DMS 273 (cell line): ENCODE results near the gene ATP10B.
A peak's percentile ranks its signal among the peaks of the same experiment; 100 is the strongest.
"Not testable (repeated sequence)": the region's sequence is repeated elsewhere in the genome, so short reads cannot be mapped to it uniquely, and the experiment has no call there.

ENCODE experiments used
- DNase-seq: peaks from one replicate; lab custom pipeline; 2025; ENCODE audit not compliant: unreplicated experiment; lab: John Stamatoyannopoulos, UW

ATP10B gene

GRCh38 chr5:160852049-160852448 lies at the start of gene ATP10B:
TSS of gene ATP10B (minus strand) at chr5:160852211. CDS start at chr5:160688074, 164,137 bp downstream.
- no peak for DNase-seq

- no peak for DNase-seq
Observed at GRCh38 chr5:160901656-160902055, 49.6 kb upstream of the ATP10B start.

DNA sequence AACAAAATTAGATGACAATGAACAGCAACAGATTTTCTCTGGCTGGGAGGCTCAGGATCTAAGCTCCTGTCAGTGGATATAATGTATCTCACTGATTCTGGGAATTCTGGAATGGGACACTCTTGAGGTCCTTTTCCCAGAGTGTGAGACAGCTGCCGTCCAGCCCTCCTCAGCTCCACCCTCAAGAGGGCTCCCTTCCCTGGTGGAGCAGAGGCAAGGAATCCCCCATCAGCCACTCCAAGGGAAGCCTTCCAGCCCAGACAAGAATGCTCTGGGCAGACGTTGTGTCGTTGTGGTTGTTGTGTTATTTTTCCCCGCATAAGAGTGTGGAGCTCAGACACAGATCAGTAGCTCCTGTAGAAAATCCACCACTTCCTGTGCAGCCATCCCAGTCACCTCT lies 47.7 kb upstream of the ATP10B start:
- DNase-seq: peak; percentile 7

GRCh38 chr5:160893180-160893964 lies 41.4 kb upstream of the ATP10B start:
- not testable (repeated sequence) for DNase-seq

DNA sequence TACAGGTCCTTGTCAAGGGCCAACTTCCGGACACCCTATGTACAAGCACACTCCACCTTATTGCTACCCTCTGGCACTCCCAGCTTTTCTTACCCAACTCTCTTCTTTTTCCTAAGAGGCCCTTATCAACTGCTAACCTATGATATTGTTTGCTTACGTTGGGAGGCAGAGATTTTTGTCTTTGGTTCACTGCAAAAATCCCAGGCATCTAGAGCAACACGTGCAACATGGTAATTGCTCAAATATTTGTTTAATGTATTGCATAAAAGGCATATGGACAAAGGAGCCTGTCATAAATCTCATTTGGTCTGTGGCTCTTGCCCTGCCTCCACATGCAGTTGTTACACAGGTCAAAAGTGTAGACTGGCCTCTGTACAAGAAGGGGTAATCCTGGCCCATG lies 35.8 kb upstream of the ATP10B start:
- no peak for DNase-seq

GRCh38 chr5:160873560-160874200 lies 21.7 kb upstream of the ATP10B start:
- not testable (repeated sequence) for DNase-seq

DNA sequence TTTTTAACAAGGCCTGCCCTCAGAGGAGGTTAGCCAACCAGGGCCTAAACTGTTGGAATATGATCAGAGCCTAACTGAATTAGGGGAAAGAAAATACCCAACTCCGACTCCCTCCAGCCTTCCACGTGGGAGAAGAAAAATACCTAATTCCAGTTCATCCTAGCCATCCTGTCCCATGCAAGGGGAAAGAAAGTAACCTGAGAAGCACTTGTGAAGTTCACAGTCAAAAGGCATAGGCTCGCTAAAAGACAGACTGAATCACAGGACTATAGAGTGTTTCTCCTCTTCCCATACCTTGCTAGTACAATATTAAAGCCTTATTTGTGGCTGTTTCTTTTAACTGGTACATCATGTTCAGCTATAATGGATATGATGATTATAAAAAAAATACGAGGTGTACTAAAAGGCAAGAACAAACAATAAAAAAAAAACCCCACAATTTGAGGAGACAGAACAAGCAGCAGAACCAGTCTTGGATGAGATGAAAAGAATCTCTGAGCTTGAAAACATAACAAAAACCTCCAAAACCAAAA lies 18.0 kb upstream of the ATP10B start:
- no peak for DNase-seq

DNA sequence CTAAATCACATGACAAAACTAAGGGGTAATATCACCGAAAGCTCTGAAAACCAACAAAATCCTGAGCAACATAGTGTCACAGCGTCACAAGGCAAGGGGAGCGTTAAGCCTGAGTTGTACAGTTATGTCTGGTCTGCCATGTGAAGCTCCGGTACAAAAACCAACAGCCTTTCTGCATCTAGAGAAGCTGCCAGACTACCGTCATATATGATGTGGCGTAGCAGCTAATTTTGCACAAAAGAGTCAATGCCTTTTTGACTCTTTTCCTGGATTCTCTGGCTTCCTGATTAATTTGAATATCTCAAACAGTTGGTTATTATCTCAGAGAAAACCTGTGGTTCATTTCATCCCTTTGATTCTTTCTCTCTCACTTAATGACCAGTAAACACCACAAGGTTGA lies 16.0 kb upstream of the ATP10B start:
- no peak for DNase-seq

DNA sequence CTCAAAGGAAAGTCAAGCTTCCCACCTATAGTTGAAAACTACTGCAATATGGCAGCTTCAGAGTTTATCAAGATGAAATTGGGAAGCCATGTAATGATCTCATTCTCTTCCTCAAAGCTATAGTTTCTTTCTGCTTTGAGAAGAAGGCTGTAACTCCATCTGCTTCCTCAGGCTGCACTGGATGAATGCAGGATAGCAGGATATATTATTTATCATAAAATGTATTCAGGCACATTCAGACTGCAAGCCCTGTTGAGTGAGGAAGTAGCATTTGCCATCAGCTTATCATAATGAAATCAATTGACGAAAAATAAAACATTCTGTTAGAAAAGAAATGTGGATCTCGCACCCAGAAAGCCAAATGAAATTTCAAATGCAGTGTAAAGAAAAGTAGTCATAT lies 560 bp downstream of the ATP10B start:
- no peak for DNase-seq

DNA sequence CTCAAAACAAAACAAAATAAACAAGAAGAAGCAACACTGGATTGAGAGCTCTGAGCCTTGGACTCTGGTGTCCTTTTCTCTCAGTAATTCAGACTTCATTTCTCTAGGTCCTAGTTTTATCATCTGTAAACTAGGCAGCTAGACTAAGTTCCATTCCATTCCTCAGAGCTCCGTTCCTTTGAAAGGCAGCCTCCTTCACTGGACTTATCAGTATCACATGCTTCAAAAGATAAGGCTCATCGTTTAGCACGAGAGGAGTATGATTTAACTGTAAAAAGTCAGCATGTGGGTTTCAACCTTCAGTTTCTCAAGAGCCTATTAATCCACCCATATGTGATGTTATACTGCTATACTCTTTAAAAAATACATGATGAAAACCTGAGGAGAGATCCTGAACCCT lies 1.6 kb downstream of the ATP10B start:
- no peak for DNase-seq

DNA sequence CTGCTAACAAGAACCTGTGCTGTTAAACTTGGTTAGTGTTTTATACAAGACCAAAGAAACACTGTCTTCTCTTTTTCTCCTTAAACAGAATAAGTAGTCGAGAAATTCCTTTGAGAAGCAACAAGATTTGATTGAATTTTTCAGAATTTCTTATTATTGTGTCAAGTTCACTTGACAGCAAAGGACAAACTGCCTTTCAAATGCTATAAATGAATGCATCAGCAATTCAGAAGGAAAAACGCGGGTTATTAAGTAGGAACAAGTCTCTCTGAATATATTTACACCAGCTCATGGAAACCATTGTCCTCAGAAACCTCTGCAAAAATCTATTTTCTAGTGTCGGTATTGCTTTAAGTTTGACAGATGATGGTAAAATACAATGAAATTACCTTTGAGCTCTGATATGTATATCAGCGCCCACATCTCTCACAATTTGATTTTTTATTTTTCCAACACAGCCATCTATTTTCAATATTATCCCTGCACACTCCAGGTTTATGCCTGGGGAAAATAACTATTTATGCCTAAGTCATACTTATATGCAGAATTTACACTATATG lies 4.4 kb downstream of the ATP10B start:
- DNase-seq: no peak

GRCh38 chr5:160846642-160847041 lies 5.4 kb downstream of the ATP10B start:
- DNase-seq: no peak

DNA sequence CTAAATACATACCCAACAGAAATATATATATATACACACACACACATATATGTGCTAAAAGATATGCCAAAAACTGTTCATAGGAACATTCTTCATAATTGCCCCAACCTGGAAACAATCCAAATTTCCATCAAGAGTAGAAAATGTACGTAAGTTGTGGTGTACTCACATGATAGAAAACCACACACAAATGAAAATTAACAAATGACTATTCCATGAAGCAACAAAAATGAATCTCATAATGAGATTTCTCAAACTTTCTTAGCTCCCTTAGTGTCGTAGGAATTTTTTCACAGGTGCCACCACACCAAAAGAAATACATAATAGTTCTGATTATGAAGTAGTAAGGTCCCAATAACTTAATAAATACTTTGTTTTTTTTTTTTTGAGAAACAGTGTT lies 7.8 kb downstream of the ATP10B start:
- DNase-seq: no peak

GRCh38 chr5:160843240-160843639 lies 8.8 kb downstream of the ATP10B start:
- DNase-seq: no peak

- no peak for DNase-seq
Observed at GRCh38 chr5:160837749-160838593, 14.0 kb downstream of the ATP10B start.

GRCh38 chr5:160837211-160837610 lies 14.8 kb downstream of the ATP10B start:
- DNase-seq: no peak

DNA sequence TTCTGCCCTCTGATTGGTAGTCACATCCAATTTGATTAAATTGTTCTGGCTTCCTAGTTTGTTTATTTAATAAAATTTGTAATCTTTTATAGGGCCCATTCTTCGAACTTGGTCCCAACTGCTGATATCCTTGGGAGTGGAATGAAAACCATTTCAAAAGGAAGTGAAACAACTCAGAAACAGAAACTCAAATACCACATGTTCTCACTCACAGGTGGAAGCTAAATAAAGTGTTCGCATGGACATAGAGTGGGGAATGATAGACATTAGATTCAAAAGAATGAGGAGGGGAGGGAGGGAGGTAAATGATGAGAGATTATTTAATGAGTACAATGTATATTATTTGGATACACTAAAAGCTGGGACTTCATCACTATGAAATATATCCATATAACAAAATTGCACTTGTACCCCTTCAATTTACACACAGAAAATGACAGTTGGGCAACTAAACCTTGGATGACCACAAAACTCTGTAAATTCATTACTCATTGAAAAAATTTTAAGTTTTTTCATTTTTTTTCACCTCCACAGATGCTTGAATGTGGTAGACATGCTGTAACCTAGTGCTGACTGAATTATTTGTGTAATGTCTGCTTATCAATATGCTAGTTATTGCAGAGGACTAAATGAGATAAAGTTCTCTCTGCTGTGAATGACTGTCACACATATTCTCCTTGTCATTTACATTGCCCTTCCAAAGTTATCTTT lies 16.0 kb downstream of the ATP10B start:
- no peak for DNase-seq

DNA sequence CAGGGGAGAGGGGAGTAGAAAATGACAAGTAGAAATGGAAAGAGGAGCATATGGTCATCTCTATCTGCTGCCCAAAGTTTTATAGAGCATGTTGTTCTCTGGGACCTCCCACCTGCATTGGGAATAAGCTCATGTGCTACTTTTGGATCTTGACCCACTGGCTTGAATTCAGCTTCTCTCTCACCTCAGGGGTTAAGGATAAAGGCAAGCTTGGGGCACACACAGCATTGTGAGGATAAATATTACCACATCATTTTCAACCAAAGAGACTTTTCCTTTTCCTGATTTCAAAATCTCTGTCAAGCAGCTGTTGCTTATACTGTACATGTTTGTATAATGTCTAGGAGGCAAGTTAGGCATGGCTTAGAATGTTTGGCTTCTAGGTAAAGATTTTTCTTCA lies 16.6 kb downstream of the ATP10B start:
- no peak for DNase-seq

DNA sequence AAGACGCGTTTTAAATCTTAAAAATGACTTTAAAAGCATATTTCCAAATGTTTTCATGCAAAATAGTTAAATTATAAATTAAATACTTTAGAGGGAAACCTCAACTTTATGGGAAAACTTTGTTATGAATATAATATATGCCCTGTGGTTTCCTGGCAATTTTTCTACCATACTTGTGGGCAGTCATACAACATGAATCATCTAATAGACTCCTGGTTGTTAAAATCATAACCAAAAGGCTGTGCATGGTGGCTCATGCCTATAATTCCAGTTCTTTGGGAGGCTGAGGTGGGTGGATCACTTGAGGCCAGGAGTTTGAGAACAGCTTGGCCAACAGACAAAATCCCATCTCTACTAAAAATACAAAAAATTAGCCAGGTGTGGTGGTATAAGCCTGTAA lies 18.2 kb downstream of the ATP10B start:
- DNase-seq: no peak

DNA sequence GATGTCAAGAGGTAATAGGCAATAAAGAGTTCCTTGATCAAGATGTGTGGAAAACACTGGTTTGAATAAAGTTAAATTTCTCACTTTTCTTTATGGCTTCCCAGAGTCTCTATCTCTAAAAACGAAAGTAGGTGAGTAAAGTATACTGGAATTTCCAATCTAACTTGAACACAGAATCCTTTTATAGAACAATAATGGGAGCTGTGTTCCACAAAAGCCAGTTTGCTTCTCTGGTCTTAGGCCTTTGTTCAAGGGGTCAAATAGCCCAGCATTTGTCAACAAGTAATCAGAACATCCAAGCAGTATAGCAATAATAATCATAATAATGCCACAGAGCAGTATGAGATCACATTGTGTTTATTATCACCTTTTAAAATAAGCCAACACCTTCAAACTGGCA lies 20.2 kb downstream of the ATP10B start:
- no peak for DNase-seq
